Activated CD4-positive, alpha-beta memory T cell treated with anti-CD3 and anti-CD28 coated beads for 36 hours (primary cell): ENCODE data around the gene MED17. TPM values are rescaled to one million over a fixed set of nuclear protein-coding genes. Genes with fewer than 3 reads are reported as not detected.
"Not testable (repeated sequence)": the region's sequence is repeated elsewhere in the genome, so short reads cannot be mapped to it uniquely, and the experiment has no call there.

Experiments used
- CTCF ChIA-PET: fragments of 350-600 bp; sonication (Branson Sonifier 250); formaldehyde crosslinking; loops from one replicate; lab custom pipeline; 2021; ENCODE audit warnings: antibody characterized with exemption, inconsistent platforms; lab: Charles Lee
- POLR2A ChIA-PET: fragments of 350-600 bp; sonication (Branson Sonifier 250); formaldehyde crosslinking; loops from one replicate; lab custom pipeline; 2021; ENCODE audit warnings: antibody characterized with exemption; lab: Charles Lee
- DNase-seq: peaks from one replicate; pipeline ENCODE4 v3.0.0-alpha.2; 2020
- H3K27ac Mint-ChIP-seq: one replicate; pipeline ENCODE4 v1.8.0; 2021; ENCODE audit warnings: mixed read lengths
- H3K27me3 Mint-ChIP-seq: one replicate; pipeline ENCODE4 v1.8.0; 2021; ENCODE audit warnings: mixed read lengths
- H3K36me3 Mint-ChIP-seq: one replicate; pipeline ENCODE4 v1.8.0; 2021; ENCODE audit warnings: mixed read lengths
- H3K4me1 Mint-ChIP-seq: one replicate; pipeline ENCODE4 v1.8.0; 2021; ENCODE audit warnings: low read depth, mixed read lengths
- H3K4me3 Mint-ChIP-seq: one replicate; pipeline ENCODE4 v1.8.0; 2021; ENCODE audit warnings: mild to moderate bottlenecking, mixed read lengths
- H3K9me3 Mint-ChIP-seq: one replicate; pipeline ENCODE4 v1.8.0; 2021; ENCODE audit warnings: mixed read lengths
- intact Hi-C: fragments of 100-400 bp; cut with micrococcal nuclease; formaldehyde crosslinking; loops from one replicate; pipeline ENCODE4 v1.15.1; 2023
- total RNA-seq, 2 experiments: library from RNA; stranded (reverse); gene quantifications; one replicate each; pipeline ENCODE4 v1.2.3, GENCODE V29; 2021

The MED17 gene
- total RNA-seq, 2 experiments from 2014 or later: 32.3 to 34.7 TPM

DNA sequence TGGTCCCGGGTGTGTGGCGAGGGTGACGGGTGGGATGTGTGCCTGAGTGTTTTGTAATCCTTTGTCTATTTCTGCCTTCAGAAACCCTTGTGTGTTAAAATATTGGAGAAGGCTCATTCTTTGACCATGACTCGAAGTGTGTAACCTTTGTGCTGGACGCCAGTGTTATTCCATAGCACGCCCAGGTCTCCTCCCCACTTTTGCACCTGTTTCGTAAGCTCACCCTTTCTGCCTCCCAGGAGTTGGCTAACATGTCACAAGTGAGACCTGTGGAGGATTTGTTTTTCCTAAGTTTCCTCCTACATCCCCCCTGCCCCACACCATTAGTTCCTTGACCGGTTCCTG, 42.2 kb upstream of the MED17 start:
- Mint-ChIP-seq H3K4me3 (peak overlapping the region; percentile 100), H3K27ac (peak overlapping the region; percentile 100), H3K36me3 (peaks cover 52% of the 10 kb centered on the region), H3K9me3 (no peaks in the 10 kb centered on the region), H3K27me3 (no peaks in the 10 kb centered on the region), H3K4me1 (peaks cover 34% of the 10 kb centered on the region)
- CTCF ChIA-PET: interaction anchor here (0.8 to 3.5 kb wide), 4 partner anchors 14 to 1325 kb away, joined by 3 to 40 read pairs (median 4); partner anchors contain the start of genes MED17 and SRSF8
- no peak for DNase-seq
- intact Hi-C loops: loop anchor here (1.0 to 2.0 kb wide), 6 partner anchors 42 to 801 kb away; partner anchors contain the start of genes ANKRD49, CEP295, FUT4 and MED17
- POLR2A ChIA-PET: interaction anchor here (0.8 to 7.6 kb wide), 9 partner anchors 9 to 545 kb away, joined by 3 to 126 read pairs (median 13); partner anchors contain the start of genes CEP295, MED17, PANX1 and SLC36A4

DNA sequence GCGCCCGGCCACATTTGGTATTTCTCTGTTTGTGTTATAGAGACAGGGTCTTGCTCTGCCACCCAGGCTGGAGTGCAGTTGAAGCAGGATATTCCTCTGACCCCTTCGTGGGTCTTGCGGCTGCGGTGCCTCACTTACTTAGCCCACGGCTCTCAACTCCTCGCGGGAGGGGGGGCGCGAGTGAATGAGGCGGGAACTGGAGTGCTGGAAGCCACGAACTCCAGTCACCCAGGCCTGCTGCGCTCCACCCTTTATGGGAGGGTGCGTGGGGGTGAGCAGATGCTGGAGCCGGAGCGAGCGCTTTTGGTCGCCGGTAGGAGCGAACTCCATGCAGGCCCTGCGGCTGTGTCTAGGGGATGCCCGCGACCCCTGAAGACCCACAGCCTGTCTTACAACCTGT, 40.8 kb upstream of the MED17 start:
- peaks cover 20% of the 10 kb centered on the region for H3K4me1 Mint-ChIP-seq
- ChIA-PET CTCF (interaction anchor here (3.5 kb wide), 1 partner anchor 40 kb away, joined by 40 read pairs; the partner anchor contains the start of gene MED17), POLR2A (no interaction called here)
- intact Hi-C loops: no loop called here
- H3K36me3 Mint-ChIP-seq: peaks cover 41% of the 10 kb centered on the region
- H3K27me3 Mint-ChIP-seq: no peaks in the 10 kb centered on the region
- DNase-seq: no peak
- H3K4me3 Mint-ChIP-seq: peak overlapping the region; percentile 49
- no peak overlapping the region for H3K27ac Mint-ChIP-seq
- H3K9me3 Mint-ChIP-seq: no peaks in the 10 kb centered on the region

DNA sequence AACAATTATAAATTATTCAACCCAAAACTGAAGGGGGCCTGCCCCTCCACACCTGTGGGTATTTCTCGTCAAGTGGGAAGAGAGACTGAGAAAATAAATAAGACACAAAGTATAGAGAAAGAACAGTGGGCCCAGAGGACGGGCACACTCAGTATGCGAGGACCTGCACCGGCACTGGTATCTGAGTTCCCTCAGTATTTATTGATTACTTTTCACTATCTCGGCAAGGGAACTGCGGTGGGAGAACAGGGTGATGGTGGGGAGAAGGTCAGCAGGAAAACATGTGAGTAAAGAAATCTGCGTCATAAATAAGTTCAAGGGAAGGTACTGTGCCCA, 39.4 kb upstream of the MED17 start:
- H3K36me3 Mint-ChIP-seq: peaks cover 28% of the 10 kb centered on the region
- ChIA-PET CTCF (no interaction called here), POLR2A (no interaction called here)
- H3K27ac Mint-ChIP-seq: no peak overlapping the region
- no peak for DNase-seq
- peaks cover 12% of the 10 kb centered on the region for H3K4me1 Mint-ChIP-seq
- H3K27me3 Mint-ChIP-seq: no peaks in the 10 kb centered on the region
- H3K4me3 Mint-ChIP-seq: no peak overlapping the region
- H3K9me3 Mint-ChIP-seq: no peaks in the 10 kb centered on the region
- intact Hi-C loops: no loop called here

DNA sequence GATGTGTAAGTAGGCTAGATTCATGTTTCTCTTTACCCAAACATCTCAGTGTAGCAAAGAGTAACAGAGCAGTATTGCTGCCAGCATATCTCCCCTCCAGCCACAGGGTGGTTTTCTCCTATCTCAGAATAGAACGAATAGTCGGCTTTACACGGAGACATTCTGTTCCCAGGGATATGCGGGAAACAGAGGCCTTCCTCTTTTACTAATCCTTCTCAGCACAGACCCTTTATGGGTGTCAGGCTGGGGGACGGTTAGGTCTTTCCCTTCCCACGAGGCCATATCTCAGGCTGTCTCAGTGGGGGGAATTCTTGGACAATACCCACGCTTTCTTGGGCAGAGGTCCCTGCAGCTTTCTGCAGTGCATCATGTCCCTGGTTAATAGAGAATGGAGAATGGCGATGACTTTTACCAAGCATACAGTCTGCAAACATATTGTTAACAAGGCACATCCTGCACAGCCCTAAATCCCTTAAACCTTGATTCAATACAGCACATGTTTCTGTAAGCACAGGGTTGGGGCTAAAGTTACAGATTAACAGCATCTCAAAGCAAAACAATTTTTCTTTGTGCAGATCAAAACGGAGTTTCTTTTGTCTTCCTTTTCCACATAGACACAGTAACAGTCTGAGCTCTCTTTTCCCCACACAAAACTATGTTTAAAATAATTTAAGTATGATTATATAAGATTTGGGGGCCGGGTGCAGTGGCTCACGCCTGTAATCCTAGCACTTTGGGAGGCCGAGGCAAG, 38.9 kb upstream of the MED17 start:
- H3K4me1 Mint-ChIP-seq: peaks cover 12% of the 10 kb centered on the region
- H3K9me3 Mint-ChIP-seq, H3K27ac Mint-ChIP-seq, DNase-seq, POLR2A ChIA-PET, H3K4me3 Mint-ChIP-seq, intact Hi-C loops, H3K27me3 Mint-ChIP-seq: not testable (repeated sequence)
- peaks cover 22% of the 10 kb centered on the region for H3K36me3 Mint-ChIP-seq
- CTCF ChIA-PET: interaction anchor here (0.6 kb wide), 1 partner anchor 34 kb away, joined by 3 read pairs; no protein-coding TSS in a partner anchor

DNA sequence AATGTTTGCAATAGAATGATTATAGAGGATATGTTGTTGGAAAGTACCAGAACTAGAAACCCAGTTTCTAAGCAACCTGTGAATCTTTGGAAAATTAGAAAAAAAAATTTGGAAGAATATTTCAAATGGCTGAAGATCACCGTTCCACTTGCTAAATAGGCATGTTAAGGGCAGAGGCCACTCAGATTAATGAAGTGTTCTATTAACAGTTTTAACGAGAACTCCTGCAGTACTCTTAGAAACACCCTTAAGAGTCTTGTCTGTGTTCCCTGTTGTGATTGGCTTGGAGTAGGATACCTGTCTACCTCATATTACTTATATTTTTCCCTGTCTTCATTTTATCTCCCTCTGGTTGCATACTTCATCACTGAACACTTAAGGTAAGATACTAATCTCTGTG, 38.0 kb upstream of the MED17 start:
- no peaks in the 10 kb centered on the region for H3K27me3 Mint-ChIP-seq
- no peaks in the 10 kb centered on the region for H3K9me3 Mint-ChIP-seq
- peaks cover 14% of the 10 kb centered on the region for H3K36me3 Mint-ChIP-seq
- POLR2A ChIA-PET: no interaction called here
- peaks cover 12% of the 10 kb centered on the region for H3K4me1 Mint-ChIP-seq
- intact Hi-C loops: no loop called here
- CTCF ChIA-PET: interaction anchor here (1.2 kb wide), 1 partner anchor 14 kb away, joined by 3 read pairs; no protein-coding TSS in a partner anchor
- H3K4me3 Mint-ChIP-seq: no peak overlapping the region
- H3K27ac Mint-ChIP-seq: no peak overlapping the region
- no peak for DNase-seq

DNA sequence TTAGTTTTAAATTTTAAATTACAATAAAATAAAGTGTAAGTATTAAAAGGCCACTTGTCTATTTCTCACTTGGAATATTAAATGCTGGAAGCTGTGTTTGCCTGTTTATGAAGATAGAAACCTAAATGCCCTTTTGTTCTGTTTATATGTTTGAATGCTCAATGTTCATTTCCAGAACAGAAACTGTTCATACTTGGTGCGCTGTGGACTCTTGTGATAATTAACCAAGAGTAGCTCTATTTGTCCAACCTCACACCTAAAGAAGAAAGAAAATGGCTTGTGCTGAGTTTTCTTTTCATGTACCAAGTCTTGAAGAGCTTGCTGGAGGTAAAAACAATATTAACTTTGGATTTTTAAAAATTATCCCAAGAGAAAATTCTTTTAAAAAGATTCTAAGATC, 37.0 kb upstream of the MED17 start:
- Mint-ChIP-seq H3K36me3 (peaks cover 8% of the 10 kb centered on the region), H3K9me3 (no peaks in the 10 kb centered on the region), H3K4me1 (peaks cover 9% of the 10 kb centered on the region), H3K27me3 (no peaks in the 10 kb centered on the region), H3K27ac (no peak overlapping the region), H3K4me3 (no peak overlapping the region)
- POLR2A ChIA-PET: no interaction called here
- CTCF ChIA-PET: interaction anchor here (1.2 kb wide), 1 partner anchor 15 kb away, joined by 3 read pairs; no protein-coding TSS in a partner anchor
- no peak for DNase-seq
- intact Hi-C loops: no loop called here

DNA sequence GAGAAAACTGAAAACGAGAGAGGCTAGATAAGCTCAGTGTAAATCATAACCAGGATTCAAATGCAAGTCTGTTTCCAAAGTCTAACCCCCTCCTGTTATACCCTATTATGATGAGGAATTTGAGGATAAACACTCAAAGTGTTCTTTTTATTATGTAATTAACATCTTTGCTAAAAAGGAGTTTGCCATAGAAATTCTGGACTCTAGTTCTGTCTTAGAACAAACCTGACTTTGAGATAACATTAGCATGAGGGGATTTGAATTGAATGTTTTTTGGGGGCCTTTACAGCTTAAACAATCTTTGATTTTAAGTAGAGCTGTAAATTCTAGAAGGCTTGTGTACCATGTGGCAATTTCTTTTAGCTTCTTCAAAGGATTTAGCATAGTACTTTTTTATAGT, 33.1 kb upstream of the MED17 start:
- ChIA-PET CTCF (no interaction called here), POLR2A (no interaction called here)
- no peak for DNase-seq
- Mint-ChIP-seq H3K4me3 (no peak overlapping the region), H3K4me1 (no peaks in the 10 kb centered on the region), H3K27me3 (no peaks in the 10 kb centered on the region), H3K9me3 (no peaks in the 10 kb centered on the region), H3K27ac (no peak overlapping the region), H3K36me3 (peaks cover 13% of the 10 kb centered on the region)
- intact Hi-C loops: no loop called here

DNA sequence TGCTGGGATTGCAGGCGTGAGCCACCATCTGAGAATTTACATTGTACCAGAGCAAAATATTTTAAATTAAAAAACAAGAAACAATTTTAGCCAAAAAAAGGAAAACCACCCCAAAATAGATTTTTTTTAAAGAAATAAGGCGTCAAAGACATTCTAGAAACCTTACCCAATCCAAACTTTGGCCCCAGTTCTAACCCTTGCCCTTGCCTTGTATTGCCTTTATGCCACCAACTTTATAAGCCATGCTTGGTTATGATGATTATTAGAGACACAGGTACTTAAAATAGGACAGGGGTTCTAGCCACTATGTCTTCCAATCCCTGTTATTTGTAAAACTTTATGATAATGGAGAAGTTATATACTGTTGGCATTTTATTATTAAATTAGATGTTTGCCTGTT, 30.8 kb upstream of the MED17 start:
- Mint-ChIP-seq H3K27ac (no peak overlapping the region), H3K27me3 (no peaks in the 10 kb centered on the region), H3K36me3 (peaks cover 17% of the 10 kb centered on the region), H3K4me1 (no peaks in the 10 kb centered on the region), H3K9me3 (no peaks in the 10 kb centered on the region), H3K4me3 (no peak overlapping the region)
- POLR2A ChIA-PET: no interaction called here
- DNase-seq: no peak
- intact Hi-C loops: no loop called here
- CTCF ChIA-PET: no interaction called here

DNA sequence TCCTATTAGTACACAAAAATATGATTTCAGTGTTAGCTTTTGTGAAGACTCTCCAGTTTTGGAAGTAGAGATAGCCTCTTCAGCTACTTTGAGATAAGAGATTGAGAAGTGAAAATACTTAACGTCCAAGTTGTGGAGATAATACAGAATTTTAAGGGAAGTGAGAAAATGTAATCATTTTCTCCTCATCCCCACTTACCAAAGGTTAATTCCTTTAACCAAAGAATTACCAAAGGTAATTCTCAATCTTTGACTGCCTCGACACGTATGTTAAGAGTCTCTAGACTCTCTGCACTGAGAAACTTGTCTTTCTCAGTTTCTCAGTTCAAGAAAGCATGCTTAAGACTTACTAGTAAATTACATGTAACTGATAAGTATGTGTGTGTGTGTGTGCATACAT, 27.3 kb upstream of the MED17 start:
- H3K27ac Mint-ChIP-seq: no peak overlapping the region
- H3K9me3 Mint-ChIP-seq: no peaks in the 10 kb centered on the region
- H3K4me3 Mint-ChIP-seq: no peak overlapping the region
- intact Hi-C loops: no loop called here
- CTCF ChIA-PET: interaction anchor here (0.8 kb wide), 1 partner anchor 15 kb away, joined by 3 read pairs; the partner anchor contains the start of genes C11orf54 and TAF1D
- DNase-seq: no peak
- POLR2A ChIA-PET: interaction anchor here (0.6 kb wide), 1 partner anchor 39 kb away, joined by 3 read pairs; no protein-coding TSS in a partner anchor
- peaks cover 32% of the 10 kb centered on the region for H3K36me3 Mint-ChIP-seq
- no peaks in the 10 kb centered on the region for H3K27me3 Mint-ChIP-seq
- H3K4me1 Mint-ChIP-seq: no peaks in the 10 kb centered on the region

DNA sequence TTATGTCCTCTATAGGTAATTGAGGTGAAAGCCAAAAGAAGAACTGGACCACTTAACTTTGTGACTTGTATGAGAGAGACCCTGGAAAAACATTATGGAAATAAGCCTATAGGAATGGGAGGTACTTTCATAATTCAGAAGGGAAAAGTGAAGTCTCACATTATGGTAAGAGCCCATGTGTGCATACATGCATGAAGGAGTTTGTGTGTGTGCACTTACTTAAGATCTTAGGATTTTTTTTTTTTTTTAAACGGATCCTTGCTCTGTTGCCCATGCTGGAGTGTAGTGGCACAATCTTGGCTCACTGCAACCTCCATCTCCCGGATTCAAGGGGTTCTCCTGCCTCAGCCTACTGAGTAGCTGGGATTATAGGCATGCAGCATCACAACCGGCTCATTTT, 26.8 kb upstream of the MED17 start:
- no peaks in the 10 kb centered on the region for H3K27me3 Mint-ChIP-seq
- peaks cover 28% of the 10 kb centered on the region for H3K36me3 Mint-ChIP-seq
- CTCF ChIA-PET: no interaction called here
- no peaks in the 10 kb centered on the region for H3K4me1 Mint-ChIP-seq
- POLR2A ChIA-PET: no interaction called here
- H3K27ac Mint-ChIP-seq: no peak overlapping the region
- no peak for DNase-seq
- intact Hi-C loops: no loop called here
- H3K4me3 Mint-ChIP-seq: no peak overlapping the region
- no peaks in the 10 kb centered on the region for H3K9me3 Mint-ChIP-seq

DNA sequence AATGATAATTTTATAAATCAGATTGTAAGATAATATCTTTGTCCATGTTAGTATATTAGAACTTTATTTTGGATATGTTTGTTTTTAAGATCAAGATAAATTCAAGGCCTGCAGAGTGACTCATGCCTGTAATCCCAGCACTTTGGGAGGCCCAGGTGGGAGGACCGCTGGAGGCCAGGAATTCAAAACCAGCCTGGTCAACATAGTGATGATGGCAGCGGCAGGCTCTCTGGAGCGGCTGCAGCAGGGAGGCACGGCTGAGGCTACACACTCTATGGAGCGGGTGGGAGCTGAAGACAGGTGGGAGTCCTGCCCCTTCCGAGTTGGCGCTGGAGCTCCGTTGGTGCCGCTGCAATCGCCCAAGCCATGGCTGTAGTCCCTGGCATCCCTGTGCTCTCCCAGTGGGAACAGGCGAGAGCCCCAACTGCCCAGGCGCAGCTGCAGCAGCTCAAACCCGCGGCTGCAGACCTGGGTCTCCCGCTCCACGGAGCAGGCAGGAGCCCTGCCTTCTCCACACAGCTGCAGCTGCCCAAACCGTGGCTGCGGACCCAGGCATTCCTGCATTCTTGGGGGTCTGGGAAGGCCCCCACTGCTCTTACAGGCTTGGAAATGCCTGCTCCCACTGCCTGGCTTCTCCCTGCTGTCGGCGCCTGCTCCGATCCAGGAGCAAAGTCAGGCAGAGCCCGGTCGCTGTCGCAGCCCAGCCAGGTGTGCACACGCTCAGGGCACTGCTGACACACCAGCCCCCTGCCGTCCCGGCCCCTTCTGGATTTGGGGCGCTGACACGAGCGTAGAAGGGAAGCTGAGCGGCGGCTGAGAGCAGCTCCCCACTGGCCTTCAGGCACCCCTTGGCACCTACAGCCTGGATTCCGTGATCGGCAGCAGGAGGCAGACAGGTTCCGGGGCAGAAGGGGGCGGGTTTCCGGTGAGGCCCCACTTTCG, 25.9 kb upstream of the MED17 start:
- Mint-ChIP-seq H3K9me3 (no peaks in the 10 kb centered on the region), H3K4me1 (no peaks in the 10 kb centered on the region), H3K27me3 (no peaks in the 10 kb centered on the region), H3K4me3 (no peak overlapping the region), H3K27ac (no peak overlapping the region), H3K36me3 (peaks cover 30% of the 10 kb centered on the region)
- CTCF ChIA-PET: no interaction called here
- POLR2A ChIA-PET: no interaction called here
- intact Hi-C loops: no loop called here
- no peak for DNase-seq

DNA sequence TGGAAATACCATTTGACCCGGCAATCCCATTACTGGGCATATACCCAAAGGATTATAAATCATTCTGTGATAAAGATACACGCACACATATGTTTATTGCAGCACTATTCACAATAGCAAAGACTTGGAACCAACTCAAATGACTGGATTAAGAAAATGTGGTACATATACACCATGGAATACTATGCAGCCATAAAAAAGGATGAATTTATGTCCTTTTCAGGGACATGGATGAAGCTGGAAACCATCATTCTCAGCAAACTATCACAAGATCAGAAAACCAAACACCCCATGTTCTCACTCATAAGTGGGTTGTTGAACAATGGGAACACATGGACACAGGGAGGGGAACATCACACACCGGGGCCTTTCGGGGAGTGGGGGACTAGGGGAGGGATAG, 25.0 kb upstream of the MED17 start:
- H3K4me1 Mint-ChIP-seq, H3K27ac Mint-ChIP-seq, H3K27me3 Mint-ChIP-seq, CTCF ChIA-PET, H3K4me3 Mint-ChIP-seq, POLR2A ChIA-PET, DNase-seq, H3K9me3 Mint-ChIP-seq, intact Hi-C loops: not testable (repeated sequence)
- H3K36me3 Mint-ChIP-seq: peaks cover 34% of the 10 kb centered on the region
